Hepatocyte (in vitro differentiated cells): ENCODE measurements around the gene IFT122. TPM values are rescaled to one million over a fixed set of nuclear protein-coding genes. Genes with fewer than 3 reads are reported as not detected.

Experiments
- DNase-seq: peaks from one replicate; pipeline ENCODE4 v3.0.0-alpha.2; 2016; ENCODE audit warnings: low spot score
- H2AFZ ChIP-seq: fragments of 200-600 bp; sonication (generic); 2 replicates; pipeline ENCODE4 v1.6.0; 2016; ENCODE audit warnings: antibody characterized with exemption, mild to moderate bottlenecking
- H3K27ac ChIP-seq: fragments of 200-600 bp; sonication (generic); 2 replicates; pipeline ENCODE4 v1.5.1; 2016; ENCODE audit warnings: mild to moderate bottlenecking
- H3K27me3 ChIP-seq: fragments of 200-600 bp; sonication (generic); 2 replicates; pipeline ENCODE4 v1.6.1; 2016
- H3K36me3 ChIP-seq: fragments of 200-600 bp; sonication (generic); replicated peaks from 2 replicates; pipeline ENCODE4 v1.5.1; 2016; ENCODE audit warnings: low read depth; ENCODE audit not compliant: insufficient read depth
- H3K4me1 ChIP-seq: fragments of 200-600 bp; sonication (generic); 2 replicates; pipeline ENCODE4 v1.5.1; 2016; ENCODE audit warnings: mild to moderate bottlenecking, moderate library complexity; ENCODE audit not compliant: insufficient read depth
- H3K4me2 ChIP-seq: fragments of 200-600 bp; sonication (generic); 2 replicates; pipeline ENCODE4 v1.6.0; 2016
- H3K4me3 ChIP-seq: fragments of 200-600 bp; sonication (generic); 2 replicates; pipeline ENCODE4 v1.5.1; 2016; ENCODE audit warnings: mild to moderate bottlenecking
- H3K79me2 ChIP-seq: fragments of 200-600 bp; sonication (generic); 2 replicates; pipeline ENCODE4 v1.6.0; 2017; ENCODE audit warnings: mild to moderate bottlenecking
- H3K9me2 ChIP-seq: fragments of 200-600 bp; sonication (generic); replicated peaks from 2 replicates; pipeline ENCODE4 v1.6.0; 2017; ENCODE audit warnings: mild to moderate bottlenecking; ENCODE audit not compliant: insufficient read depth
- H3K9me3 ChIP-seq: fragments of 200-600 bp; sonication (generic); 2 replicates; pipeline ENCODE4 v1.5.1; 2016; ENCODE audit warnings: low read depth, mild to moderate bottlenecking
- H4K20me1 ChIP-seq: fragments of 200-600 bp; sonication (generic); 2 replicates; pipeline ENCODE4 v1.6.0; 2016; ENCODE audit warnings: mild to moderate bottlenecking; ENCODE audit not compliant: insufficient read depth, poor library complexity, severe bottlenecking
- EZH2 ChIP-seq: fragments of 200-600 bp; sonication (generic); IDR thresholded peaks from 2 replicates; pipeline ENCODE4 v1.6.1; 2016; ENCODE audit warnings: antibody characterized with exemption, mild to moderate bottlenecking, borderline replicate concordance
- EZH2phosphoT487 ChIP-seq: fragments of 200-600 bp; sonication (generic); IDR thresholded peaks from one replicate; pipeline ENCODE4 v1.6.1; 2018; ENCODE audit warnings: antibody characterized with exemption, mild to moderate bottlenecking, low read depth, moderate library complexity; ENCODE audit not compliant: unreplicated experiment, severe bottlenecking
- WGBS: methylation state at CpG from one replicate; pipeline ENCODE4 v1.1.6; 2016; ENCODE audit warnings: low lambda C conversion rate; ENCODE audit errors: missing lambda C conversion rate; 5-methylcytosine and 5-hydroxymethylcytosine counted together
- polyA plus RNA-seq: library from polyadenylated mRNA; unstranded; fragments of >200 nt; fragmentation: Nextera tagmentation; extraction: Ambion mirVana; gene quantifications from 2 replicates; pipeline ENCODE4 v1.2.1, GENCODE V29; 2016
- total RNA-seq: library from RNA; depleted of rRNA; stranded (reverse); fragments of >200 nt; gene quantifications from 2 replicates; pipeline ENCODE4 v1.2.3, GENCODE V29; 2014
- TF ChIP-seq, protein P1 (sequence below): fragments of 200-600 bp; sonication (generic); IDR thresholded peaks from 2 replicates; pipeline ENCODE4 v1.5.1; 2016; ENCODE audit warnings: antibody characterized with exemption, mild to moderate bottlenecking; ENCODE audit not compliant: poor library complexity

The IFT122 gene
- total and polyA plus RNA-seq, 2 experiments from 2014 or later, result 11.4 to 14.6 TPM

GRCh38 chr3:129555616-129556357 lies 115.8 kb downstream of the IFT122 start:
- no peak for DNase-seq
- Histone ChIP-seq H3K4me3 (no peak overlapping the region), H3K79me2 (peaks cover 6% of the 10 kb centered on the region), H4K20me1 (no peaks in the 10 kb centered on the region), H3K4me1 (peaks cover 52% of the 10 kb centered on the region), H3K9me3 (no peaks in the 10 kb centered on the region), H3K36me3 (no peaks in the 10 kb centered on the region), H3K27me3 (no peaks in the 10 kb centered on the region), H2AFZ (no peak overlapping the region), H3K27ac (peak overlapping the region; percentile 70), H3K9me2 (no peaks in the 10 kb centered on the region), H3K4me2 (no peak overlapping the region)
- 87% methylated on average over 15 of the region's 18 CpGs for WGBS
- TF ChIP-seq, protein P1, sequence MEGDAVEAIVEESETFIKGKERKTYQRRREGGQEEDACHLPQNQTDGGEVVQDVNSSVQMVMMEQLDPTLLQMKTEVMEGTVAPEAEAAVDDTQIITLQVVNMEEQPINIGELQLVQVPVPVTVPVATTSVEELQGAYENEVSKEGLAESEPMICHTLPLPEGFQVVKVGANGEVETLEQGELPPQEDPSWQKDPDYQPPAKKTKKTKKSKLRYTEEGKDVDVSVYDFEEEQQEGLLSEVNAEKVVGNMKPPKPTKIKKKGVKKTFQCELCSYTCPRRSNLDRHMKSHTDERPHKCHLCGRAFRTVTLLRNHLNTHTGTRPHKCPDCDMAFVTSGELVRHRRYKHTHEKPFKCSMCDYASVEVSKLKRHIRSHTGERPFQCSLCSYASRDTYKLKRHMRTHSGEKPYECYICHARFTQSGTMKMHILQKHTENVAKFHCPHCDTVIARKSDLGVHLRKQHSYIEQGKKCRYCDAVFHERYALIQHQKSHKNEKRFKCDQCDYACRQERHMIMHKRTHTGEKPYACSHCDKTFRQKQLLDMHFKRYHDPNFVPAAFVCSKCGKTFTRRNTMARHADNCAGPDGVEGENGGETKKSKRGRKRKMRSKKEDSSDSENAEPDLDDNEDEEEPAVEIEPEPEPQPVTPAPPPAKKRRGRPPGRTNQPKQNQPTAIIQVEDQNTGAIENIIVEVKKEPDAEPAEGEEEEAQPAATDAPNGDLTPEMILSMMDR, result no peak
- TF ChIP-seq EZH2, result no peak
- no peak for TF ChIP-seq EZH2phosphoT487

DNA sequence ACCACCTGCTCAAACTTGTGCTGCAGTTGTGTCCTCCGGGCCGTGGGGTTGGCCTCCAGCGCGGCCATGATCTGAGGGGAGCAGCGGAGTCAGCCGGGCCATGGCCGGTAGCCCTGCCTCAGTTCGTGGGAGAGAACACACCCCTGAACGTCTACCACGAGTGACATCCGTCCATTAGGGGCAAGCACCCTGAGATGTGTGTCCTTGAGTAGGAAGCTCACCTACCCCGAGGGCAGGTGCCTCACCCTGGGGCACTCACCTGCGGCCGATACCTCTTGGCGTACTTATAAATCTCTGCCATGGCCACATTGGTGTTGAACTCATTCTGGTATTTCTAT lies 116.3 kb downstream of the IFT122 start:
- Histone ChIP-seq H2AFZ (no peak overlapping the region), H3K4me3 (no peak overlapping the region), H3K27ac (no peak overlapping the region), H3K9me3 (no peaks in the 10 kb centered on the region), H3K79me2 (peaks cover 6% of the 10 kb centered on the region), H4K20me1 (no peaks in the 10 kb centered on the region), H3K9me2 (no peaks in the 10 kb centered on the region), H3K27me3 (no peaks in the 10 kb centered on the region), H3K4me2 (no peak overlapping the region), H3K36me3 (no peaks in the 10 kb centered on the region), H3K4me1 (peaks cover 57% of the 10 kb centered on the region)
- TF ChIP-seq, protein P1, result no peak
- TF ChIP-seq EZH2phosphoT487 (no peak), EZH2 (no peak)
- WGBS, result 96% methylated on average over 14 of the region's 15 CpGs
- no peak for DNase-seq

DNA sequence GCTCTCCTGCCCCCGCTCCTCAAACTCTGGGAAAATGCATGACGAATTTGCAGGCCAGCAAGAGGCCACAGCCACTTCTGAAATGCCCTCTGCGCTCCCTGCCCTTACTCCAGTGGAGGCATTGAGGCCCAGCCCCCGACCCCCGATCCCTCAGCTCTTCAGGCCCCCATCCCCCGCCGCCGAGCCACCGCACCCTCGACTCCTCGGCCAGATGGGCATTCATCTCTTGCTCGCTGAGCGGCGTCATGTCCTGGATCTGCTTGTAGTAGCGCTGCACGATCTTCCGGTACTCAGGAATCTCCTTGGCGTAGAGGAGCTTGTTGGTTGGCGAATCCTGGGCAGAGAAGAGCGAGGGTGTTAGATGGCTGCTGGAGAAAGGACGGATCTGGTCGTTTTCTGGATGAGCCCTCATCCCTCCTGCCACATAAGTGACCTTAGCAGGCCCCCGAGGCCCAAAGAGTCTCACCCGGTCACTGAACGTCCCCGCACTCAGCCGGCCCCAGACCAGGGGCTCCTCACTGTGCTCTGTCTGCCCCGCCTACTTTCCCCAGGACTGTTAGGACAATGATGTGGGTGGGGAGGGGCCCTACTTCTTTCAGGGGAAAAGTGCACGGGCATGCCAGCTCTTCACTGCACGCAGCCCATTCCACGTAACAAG lies 117.0 kb downstream of the IFT122 start:
- Histone ChIP-seq H3K4me1 (peaks cover 63% of the 10 kb centered on the region), H3K79me2 (peaks cover 6% of the 10 kb centered on the region), H2AFZ (no peak overlapping the region), H3K9me3 (no peaks in the 10 kb centered on the region), H3K27ac (peak overlapping the region; percentile 96), H4K20me1 (no peaks in the 10 kb centered on the region), H3K4me3 (no peak overlapping the region), H3K4me2 (no peak overlapping the region), H3K9me2 (no peaks in the 10 kb centered on the region), H3K36me3 (no peaks in the 10 kb centered on the region), H3K27me3 (no peaks in the 10 kb centered on the region)
- TF ChIP-seq EZH2 (no peak), EZH2phosphoT487 (no peak)
- TF ChIP-seq, protein P1, result no peak
- WGBS, result 80% methylated on average over 25 of the region's 31 CpGs
- peak; percentile 34 for DNase-seq
